ENCODE measurements around the gene GBP2.
"Not testable (repeated sequence)": the region's sequence is repeated elsewhere in the genome, so short reads cannot be mapped to it uniquely, and the experiment has no call there.

GBP2 gene

GRCh38 chr1:89126602-89127565 lies 970 bp upstream of the GBP2 start:
- DNase-seq = peak in 4 of 5 experiments; percentile 49 to 85 (median 60)

DNA sequence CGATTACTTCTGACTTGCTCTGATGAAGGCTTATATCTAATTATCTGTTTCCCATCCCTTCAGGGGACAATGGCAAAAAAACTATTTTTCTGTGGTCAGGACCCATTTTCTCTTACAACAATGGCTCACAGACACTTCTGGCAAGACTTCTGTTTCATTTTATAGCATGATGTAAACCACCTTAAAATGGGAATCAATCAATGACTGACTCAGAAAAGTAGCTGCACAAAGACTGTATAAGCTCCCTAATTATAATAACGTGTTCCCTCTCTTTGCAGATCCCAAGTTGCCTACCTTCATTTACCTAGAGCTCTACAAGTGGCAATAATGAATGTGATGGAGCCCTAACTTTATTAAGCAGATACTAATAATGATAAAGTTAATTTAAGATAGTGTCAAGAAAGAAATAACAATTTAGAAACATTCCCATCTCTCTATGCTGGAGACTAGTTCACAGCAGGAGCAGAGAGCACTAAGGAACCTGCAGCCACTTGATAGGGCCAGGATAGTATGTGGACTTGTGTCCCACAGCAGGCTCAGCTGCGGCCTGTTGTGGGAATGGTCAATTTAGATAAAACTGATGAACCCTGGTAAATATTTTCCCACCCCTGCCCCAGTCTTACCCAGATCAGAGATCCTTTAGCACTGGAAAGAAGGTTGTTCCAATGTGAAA lies 538 bp downstream of the GBP2 start:
- DNase-seq = peak in 1 of 5 experiments; percentile 24

- DNase-seq = no peak
Measured at GRCh38 chr1:89121641-89122040, 4.3 kb downstream of the GBP2 start.

DNA sequence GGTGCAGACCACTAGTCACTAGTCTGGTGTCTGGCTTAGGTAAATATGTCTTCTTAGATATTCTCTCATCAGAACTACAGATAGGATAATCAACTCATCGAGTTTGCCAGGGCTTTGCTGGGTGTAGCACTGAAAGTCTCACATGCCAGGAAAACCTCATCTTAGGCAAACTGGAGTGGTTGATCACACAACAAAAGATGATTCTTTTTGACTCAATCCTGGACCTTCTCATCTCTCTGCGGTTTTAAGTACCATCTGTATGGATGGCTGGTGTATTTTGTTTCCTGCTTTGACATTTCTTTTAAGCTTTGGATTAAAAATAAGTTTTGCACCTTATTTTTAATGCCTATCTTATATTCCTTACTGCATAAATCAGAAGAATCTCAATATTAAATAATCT lies 11.3 kb downstream of the GBP2 start:
- DNase-seq = peak in 1 of 5 experiments; percentile 26

DNA sequence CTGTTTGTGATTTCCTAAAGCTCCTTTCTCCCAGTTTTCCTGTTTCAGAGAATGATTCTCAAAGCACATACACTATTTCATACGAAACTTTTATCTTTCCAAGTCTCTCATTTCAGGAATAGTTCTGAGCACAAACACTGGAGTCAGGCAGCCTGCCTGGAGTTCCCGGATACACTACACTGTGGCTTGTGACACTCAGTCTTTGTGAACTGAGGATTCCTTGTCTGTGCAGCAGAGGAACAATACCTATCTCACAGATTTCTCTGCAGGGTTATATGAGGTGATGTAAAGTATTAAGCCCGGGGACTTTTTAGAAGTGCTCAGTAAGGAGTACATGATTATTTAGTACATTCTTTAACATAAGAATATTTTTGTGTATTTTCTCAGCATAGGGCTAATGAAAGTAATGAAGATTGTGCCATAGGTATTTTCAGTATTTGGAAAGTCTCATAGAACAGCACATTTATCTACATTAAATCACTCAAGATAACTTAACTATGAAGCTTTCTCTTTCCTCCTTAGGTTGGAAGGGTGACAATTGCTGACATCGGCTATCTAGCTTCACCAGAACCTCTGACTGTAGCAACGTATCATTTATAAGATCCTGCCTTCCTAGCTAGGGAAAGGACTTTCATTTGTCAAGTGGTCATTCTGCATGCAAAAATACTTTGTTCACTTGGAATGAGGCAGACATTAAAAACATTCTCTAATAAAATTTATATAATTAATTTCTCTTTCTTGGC lies 12.9 kb downstream of the GBP2 start:
- DNase-seq = no peak

DNA sequence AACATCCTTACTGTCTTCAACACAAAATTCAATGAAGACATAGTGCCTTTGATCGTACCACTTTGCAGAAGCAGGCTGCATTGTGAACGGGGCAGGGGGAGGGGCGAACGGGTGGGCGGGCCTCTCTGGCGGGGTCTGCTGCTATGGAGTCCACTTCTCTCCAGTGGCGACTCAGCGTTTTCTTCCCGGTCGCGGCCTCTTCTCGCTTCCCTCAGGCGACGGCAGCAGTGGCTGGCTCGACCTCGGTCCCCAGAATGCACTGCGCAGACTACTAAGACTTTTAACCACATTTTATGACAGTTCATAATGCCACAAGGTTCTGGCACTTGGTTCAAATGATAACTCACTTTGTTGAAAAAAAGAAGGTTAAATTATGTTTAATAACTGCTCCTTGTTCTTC lies 21.2 kb downstream of the GBP2 start:
- no peak for DNase-seq

DNA sequence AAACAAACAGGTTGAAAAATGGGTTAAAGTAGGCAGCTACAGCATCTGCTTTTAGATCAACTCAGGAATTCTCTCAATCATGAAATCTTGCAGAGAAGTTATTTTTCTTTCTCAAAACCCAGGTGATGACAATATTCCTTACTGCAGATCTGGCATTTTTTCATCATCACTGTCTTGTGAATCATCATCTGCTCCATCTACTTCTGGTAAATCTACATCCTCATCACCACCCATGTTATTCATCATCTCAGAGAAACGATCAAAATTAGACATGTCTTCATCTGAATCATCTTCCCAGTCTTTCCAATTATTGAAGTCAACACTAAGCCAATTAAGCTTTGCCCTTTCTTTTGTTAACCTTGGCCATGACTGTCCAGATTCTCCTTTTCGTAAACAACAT lies 21.8 kb downstream of the GBP2 start:
- no peak for DNase-seq

- no peak for DNase-seq
Measured at GRCh38 chr1:89102021-89102420, 23.9 kb downstream of the GBP2 start.

GRCh38 chr1:89100412-89100811 lies 25.5 kb downstream of the GBP2 start:
- DNase-seq = no peak

DNA sequence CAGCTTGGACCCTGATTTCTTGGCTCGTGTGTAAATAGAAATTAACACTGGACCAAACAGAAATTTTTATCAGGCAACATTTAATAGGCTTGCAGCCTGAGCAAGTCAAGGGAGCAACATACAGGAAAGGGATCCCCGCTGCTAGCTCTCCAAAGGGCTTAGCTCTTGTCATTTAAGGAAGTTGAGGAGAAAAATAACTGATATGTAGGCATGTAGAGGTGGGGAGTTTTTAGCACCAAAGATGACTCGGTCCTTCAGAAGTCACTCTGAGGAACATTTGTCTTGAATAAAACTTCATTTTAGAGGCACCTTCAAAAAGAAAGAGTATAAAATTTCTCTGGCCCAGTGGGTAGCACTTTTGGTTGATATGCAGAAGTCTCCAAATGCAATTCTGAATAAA lies 27.1 kb downstream of the GBP2 start:
- DNase-seq = no peak

GRCh38 chr1:89095737-89096136 lies 30.2 kb downstream of the GBP2 start:
- no peak for DNase-seq

- no peak for DNase-seq
Measured at GRCh38 chr1:89089962-89090361, 36.0 kb downstream of the GBP2 start.

- no peak for DNase-seq
Measured at GRCh38 chr1:89088572-89088971, 37.3 kb downstream of the GBP2 start.

DNA sequence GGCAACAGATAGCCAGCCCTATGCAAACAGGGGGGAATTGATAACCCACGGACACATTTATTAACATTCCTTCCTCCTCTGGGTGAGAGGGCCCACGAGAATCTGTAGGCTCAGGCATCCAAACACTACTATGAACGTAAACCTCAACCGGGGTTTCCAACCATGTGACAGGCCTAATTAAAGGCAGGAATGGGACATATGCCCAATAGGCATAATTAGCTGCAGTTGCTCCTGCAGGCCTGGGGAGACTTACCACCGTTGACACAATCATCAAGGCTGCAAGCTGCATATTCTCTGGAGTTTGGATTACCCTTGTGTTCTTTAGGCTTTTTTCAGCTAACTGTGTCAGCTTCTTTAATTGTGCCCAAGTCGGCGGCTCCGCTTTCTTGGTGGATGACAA lies 38.7 kb downstream of the GBP2 start:
- no peak for DNase-seq

DNA sequence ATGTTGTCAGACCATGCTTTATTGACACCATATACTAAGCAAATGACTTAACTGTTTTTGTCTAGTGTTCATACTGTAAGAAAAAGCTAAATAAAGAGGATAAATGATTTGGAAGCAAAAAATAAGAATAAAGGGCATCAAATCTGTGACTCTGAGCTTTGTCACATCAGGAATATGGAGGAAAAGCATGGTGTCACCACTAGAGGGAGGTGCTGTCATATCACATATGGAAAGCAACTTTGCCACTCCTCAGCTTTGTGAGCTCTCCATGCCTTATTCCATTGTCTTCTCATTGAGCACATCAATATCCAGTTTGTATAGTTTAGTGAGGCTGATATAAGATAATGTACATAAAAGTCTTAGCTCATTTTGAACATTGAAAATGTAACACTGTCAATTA lies 40.1 kb downstream of the GBP2 start:
- DNase-seq = peak in 2 of 5 experiments; percentile 33 to 63

- DNase-seq = no peak
Measured at GRCh38 chr1:89081005-89081404, 44.9 kb downstream of the GBP2 start.

DNA sequence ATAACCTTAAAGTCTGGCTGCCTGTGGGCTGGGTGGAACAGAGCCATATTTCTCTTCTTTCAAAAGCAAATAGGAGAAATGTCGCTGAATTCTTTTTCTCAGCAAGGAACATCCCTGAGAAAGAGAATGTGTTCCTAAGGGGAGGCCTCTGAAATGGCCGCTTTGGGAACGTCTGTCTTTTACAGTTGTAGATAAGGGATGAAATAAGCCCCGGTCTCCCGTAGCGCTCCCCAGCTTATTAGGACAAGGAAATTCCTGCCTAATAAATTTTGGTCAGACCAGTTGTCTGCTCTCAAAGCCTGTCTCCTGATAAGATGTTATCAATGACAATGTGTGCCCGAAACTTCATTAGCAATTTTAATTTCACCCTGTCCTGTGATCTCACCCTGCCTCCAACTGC lies 45.8 kb downstream of the GBP2 start:
- not testable (repeated sequence) for DNase-seq

- not testable (repeated sequence) for DNase-seq
Measured at GRCh38 chr1:89072466-89073065, 53.3 kb downstream of the GBP2 start.

DNA sequence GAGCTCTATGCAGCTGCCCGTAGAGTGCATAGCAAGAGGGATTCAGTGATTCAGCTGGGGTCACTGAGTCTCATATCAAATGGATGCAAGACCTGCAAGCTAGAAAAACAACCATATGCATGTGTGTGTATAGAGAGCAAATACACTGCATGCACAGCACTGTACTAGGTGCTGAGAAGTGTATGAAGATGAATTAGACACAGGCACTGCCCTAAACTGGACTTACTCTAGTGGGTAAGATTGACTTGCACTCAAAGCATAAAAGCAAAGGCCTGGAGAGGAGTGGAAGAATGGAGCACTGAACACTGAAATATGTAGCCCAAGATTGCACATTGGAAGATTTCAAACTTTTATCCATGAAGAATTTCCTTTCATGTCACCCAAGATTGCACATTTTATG lies 55.4 kb downstream of the GBP2 start:
- DNase-seq = peak in 1 of 5 experiments; percentile 21

- peak in 1 of 5 experiments; percentile 48 for DNase-seq
Measured at GRCh38 chr1:89069951-89070350, 56.0 kb downstream of the GBP2 start.

- DNase-seq = no peak
Measured at GRCh38 chr1:89068291-89068690, 57.6 kb downstream of the GBP2 start.

- peak in 2 of 5 experiments; percentile 45 to 78 for DNase-seq
Measured at GRCh38 chr1:89065079-89065868, 60.6 kb downstream of the GBP2 start, which contains the start of gene GBP1. Gene GBP1, minus strand, starts transcription at chr1:89065208. Its CDS starts 1,974 bp downstream, at chr1:89063234.
